Muscle of leg (tissue), 16 donors: ENCODE measurements around the gene FBXW5. TPM values are rescaled to one million over a fixed set of nuclear protein-coding genes. Genes with fewer than 3 reads are reported as not detected.

Experiments used
- DNase-seq: peaks from one replicate; pipeline ENCODE4 v3.0.0; 2013
- H3K27ac ChIP-seq: one replicate; pipeline ENCODE4 v1.5.1; 2013; ENCODE audit warnings: mild to moderate bottlenecking, low read length, control low read depth
- H3K27me3 ChIP-seq: one replicate; pipeline ENCODE4 v1.6.1; 2013; ENCODE audit warnings: low read length; ENCODE audit not compliant: control insufficient read depth, insufficient read depth
- H3K36me3 ChIP-seq: one replicate; pipeline ENCODE4 v1.6.1; 2013; ENCODE audit warnings: low read length; ENCODE audit not compliant: control insufficient read depth, insufficient read depth
- H3K4me1 ChIP-seq: one replicate; pipeline ENCODE4 v1.6.1; 2013; ENCODE audit warnings: low read length; ENCODE audit not compliant: control insufficient read depth, insufficient read depth
- H3K4me3 ChIP-seq: one replicate; pipeline ENCODE4 v1.5.1; 2013; ENCODE audit warnings: low read length, control low read depth
- H3K9me3 ChIP-seq: replicated peaks from 2 replicates; pipeline ENCODE4 v1.6.1; 2013; ENCODE audit warnings: low read depth, low read length; ENCODE audit not compliant: control insufficient read depth
- WGBS: methylation state at CpG from one replicate; pipeline ENCODE4 v1.1.5; 2013; ENCODE audit warnings: missing lambda C conversion rate; ENCODE audit not compliant: insufficient coverage; 5-methylcytosine and 5-hydroxymethylcytosine counted together
- long read RNA-seq, 11 donors: transcript quantifications; one replicate each; lab custom pipeline, GENCODE V29; 2026
- polyA plus RNA-seq, 8 donors: library from polyadenylated mRNA; unstranded; fragments of 120-200 nt; gene quantifications; one replicate each; pipeline versions ENCODE4 v1.2.1 to v1.2.3, GENCODE V29; 2013; ENCODE audit warnings: inconsistent platforms in 1 of 8, low replicate concordance in 1 of 8; ENCODE audit not compliant: insufficient read length in 8 of 8, insufficient read depth in 1 of 8
- total RNA-seq: library from RNA; stranded (reverse); fragments of 120-200 nt; gene quantifications from one replicate; pipeline ENCODE4 v1.2.4, GENCODE V29; 2013

The FBXW5 gene, protein sequence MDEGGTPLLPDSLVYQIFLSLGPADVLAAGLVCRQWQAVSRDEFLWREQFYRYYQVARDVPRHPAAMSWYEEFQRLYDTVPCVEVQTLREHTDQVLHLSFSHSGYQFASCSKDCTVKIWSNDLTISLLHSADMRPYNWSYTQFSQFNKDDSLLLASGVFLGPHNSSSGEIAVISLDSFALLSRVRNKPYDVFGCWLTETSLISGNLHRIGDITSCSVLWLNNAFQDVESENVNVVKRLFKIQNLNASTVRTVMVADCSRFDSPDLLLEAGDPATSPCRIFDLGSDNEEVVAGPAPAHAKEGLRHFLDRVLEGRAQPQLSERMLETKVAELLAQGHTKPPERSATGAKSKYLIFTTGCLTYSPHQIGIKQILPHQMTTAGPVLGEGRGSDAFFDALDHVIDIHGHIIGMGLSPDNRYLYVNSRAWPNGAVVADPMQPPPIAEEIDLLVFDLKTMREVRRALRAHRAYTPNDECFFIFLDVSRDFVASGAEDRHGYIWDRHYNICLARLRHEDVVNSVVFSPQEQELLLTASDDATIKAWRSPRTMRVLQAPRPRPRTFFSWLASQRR
- total RNA-seq (49.7 TPM), polyA plus RNA-seq (10 to 100 TPM; 39.9 to 54.8 (median 45.1) TPM)
- long read RNA-seq, donor 1, transcript FBXW5-201 (9 exons, 2,274 nt): major isoform, 5 of 6 reads
- long read RNA-seq, donor 1, partial matches to known transcripts: 0 of 6 reads
- long read RNA-seq, donor 1, other reads (novel, unspliced or antisense): 0 of 6 reads
- long read RNA-seq, donor 2, partial matches to known transcripts: 0 of 2 reads
- long read RNA-seq, donor 2, other reads (novel, unspliced or antisense): 0 of 2 reads
- long read RNA-seq, donor 3, transcript FBXW5-201 (9 exons, 2,274 nt): major isoform, 13 of 22 reads
- long read RNA-seq, donor 3, partial matches to known transcripts: 8 of 22 reads
- long read RNA-seq, donor 3, other reads (novel, unspliced or antisense): 0 of 22 reads
- long read RNA-seq, donor 4, transcript FBXW5-201 (9 exons, 2,274 nt): major isoform, 6 of 7 reads
- long read RNA-seq, donor 4, partial matches to known transcripts: 0 of 7 reads
- long read RNA-seq, donor 4, other reads (novel, unspliced or antisense): 0 of 7 reads
- long read RNA-seq, donor 5, transcript FBXW5-201 (9 exons, 2,274 nt): major isoform, 10 of 13 reads
- long read RNA-seq, donor 5, partial matches to known transcripts: 0 of 13 reads
- long read RNA-seq, donor 5, other reads (novel, unspliced or antisense): 0 of 13 reads
- long read RNA-seq, donor 6, transcript FBXW5-201 (9 exons, 2,274 nt): major isoform, 7 of 9 reads
- long read RNA-seq, donor 6, partial matches to known transcripts: 0 of 9 reads
- long read RNA-seq, donor 6, other reads (novel, unspliced or antisense): 0 of 9 reads
- long read RNA-seq, donor 7, transcript FBXW5-201 (9 exons, 2,274 nt): major isoform, 7 of 8 reads
- long read RNA-seq, donor 7, partial matches to known transcripts: 0 of 8 reads
- long read RNA-seq, donor 7, other reads (novel, unspliced or antisense): 0 of 8 reads
- long read RNA-seq, donor 8, partial matches to known transcripts: 0 of 3 reads
- long read RNA-seq, donor 8, other reads (novel, unspliced or antisense): 0 of 3 reads
- long read RNA-seq, donor 9, partial matches to known transcripts: 0 of 4 reads
- long read RNA-seq, donor 9, other reads (novel, unspliced or antisense): 0 of 4 reads
- long read RNA-seq, donor 10, transcript FBXW5-201 (9 exons, 2,274 nt): major isoform, 8 of 9 reads
- long read RNA-seq, donor 10, partial matches to known transcripts: 0 of 9 reads
- long read RNA-seq, donor 10, other reads (novel, unspliced or antisense): 0 of 9 reads
- long read RNA-seq, donor 11, transcript FBXW5-201 (9 exons, 2,274 nt): major isoform, 7 of 7 reads
- long read RNA-seq, donor 11, partial matches to known transcripts: 0 of 7 reads
- long read RNA-seq, donor 11, other reads (novel, unspliced or antisense): 0 of 7 reads

DNA sequence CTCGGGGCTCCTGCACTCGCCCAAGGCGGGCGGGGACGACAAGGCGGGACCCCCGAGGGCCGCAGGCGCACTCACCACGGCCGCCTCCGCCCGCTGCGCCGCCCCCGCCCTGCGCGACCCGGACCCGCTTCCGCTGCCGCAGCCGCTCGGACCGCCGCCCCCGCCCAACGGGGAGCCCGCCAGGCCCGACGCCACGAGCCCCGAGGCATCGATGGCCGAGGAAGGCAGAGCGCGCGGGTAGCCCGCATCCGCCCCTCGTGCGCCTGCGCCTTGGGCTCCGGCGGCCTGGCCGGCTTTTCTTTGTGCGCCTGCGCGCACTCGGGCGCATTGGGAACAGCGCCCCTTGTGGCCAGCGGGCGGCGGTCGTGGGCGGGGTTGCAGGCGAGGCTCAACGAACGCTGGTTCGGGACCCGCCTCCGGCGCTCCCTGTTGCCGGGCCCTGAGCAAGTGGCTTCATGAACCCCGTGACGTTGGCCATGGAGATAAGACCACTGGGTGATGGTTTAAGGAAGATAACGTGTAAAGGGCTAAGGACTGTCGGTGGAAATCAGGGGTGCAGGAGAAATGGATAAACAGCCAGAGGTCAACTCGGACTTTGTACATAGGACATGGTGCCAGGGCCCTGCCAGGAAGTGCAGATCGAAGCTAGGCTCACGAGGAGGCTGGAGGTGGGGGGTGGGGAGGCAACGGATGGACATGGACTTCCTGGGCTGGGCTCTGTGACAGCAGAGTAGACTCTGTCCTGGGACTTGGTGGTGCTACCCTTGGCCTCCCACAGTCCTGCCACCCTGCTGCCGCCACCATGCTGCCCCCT is at the start of gene FBXW5, which contains the start of gene C8G:
Gene FBXW5 (minus strand): TSS at position 220 of the 814 bp plus-strand sequence. CDS start 655 bp downstream, outside the sequence.
Gene C8G (plus strand): TSS at position 725 of the 814 bp plus-strand sequence. CDS start 78 bp downstream, at position 803.
- no peaks in the 10 kb centered on the region for H3K27me3 ChIP-seq
- H3K4me3 ChIP-seq: peak within 1 kb of the TSS; percentile 84
- H3K27ac ChIP-seq: peak within 1 kb of the TSS; percentile 59
- DNase-seq: peak; percentile 98
- H3K9me3 ChIP-seq: no peaks in the 10 kb centered on the region
- H3K36me3 ChIP-seq: peaks cover 35% of the 10 kb centered on the region
- 3% methylated on average over 73 of the region's 74 CpGs for WGBS
- peaks cover 53% of the 10 kb centered on the region for H3K4me1 ChIP-seq

DNA sequence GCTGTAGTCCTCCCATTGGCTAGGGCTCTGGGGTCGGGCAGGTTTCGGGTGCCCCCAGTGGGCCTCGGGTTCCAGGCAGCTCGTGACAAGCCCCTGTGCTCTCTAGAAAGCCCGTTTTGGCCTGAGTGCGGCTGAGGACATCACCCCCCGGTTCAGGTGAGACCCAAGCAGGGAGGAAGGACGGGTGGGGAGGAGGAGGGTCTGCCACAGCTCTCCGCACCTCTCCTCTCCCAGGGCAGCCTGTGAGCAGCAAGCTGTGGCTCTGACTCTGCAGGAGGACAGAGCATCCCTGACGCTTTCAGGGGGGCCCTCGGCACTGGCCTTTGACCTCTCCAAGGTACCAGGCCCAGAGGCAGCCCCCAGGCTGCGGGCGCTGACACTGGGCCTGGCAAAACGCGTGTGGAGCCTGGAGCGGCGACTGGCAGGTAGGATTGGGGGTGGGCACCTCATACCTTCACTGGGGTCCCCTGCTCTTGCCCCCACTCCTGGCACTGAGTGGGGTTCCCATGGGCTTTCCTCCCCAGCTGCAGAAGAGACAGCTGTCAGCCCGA is 48.4 kb upstream of the FBXW5 start:
- peaks cover 55% of the 10 kb centered on the region for H3K27me3 ChIP-seq
- H3K9me3 ChIP-seq: no peaks in the 10 kb centered on the region
- H3K27ac ChIP-seq: peak overlapping the region; percentile 62
- peaks cover 11% of the 10 kb centered on the region for H3K36me3 ChIP-seq
- no peak for DNase-seq
- H3K4me3 ChIP-seq: peak overlapping the region; percentile 78
- peaks cover 34% of the 10 kb centered on the region for H3K4me1 ChIP-seq
- 40% methylated on average over 11 of the region's 18 CpGs for WGBS

DNA sequence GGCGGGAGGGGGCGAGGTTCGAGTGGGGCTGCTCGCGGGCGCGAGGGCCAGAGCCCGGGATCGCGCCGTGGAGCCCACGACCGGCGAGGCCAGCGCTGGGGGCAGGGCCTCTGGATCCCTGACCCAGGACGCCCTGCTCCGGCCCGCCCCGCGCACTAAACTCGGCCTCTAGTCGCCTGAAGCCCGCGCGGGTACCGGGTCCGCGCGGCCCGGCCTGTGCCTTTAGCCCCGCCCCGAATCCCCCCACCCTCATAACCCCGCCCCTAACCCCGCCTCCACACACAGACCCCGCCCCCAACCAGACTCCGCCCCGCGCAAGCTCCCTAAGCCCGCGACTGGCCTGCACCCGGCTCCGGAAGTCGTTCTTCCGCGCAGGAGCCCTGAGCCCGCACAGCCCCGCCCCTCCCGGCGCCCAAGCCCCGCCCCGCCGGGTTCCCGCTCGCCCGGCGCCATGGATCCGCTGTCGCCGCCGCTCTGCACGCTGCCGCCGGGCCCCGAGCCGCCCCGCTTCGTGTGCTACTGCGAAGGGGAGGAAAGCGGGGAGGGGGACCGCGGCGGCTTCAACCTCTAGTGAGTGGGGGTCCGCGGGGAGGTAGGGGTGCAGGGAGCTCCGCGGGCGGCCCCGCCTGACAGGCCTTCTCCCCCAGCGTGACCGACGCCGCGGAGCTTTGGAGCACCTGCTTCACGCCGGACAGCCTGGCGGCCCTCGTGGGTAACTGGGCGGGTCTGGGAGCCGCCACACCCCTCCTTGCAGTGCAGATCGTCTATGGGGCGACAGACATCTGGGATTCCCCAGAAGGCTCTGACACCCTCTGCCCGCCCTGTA is 47.7 kb upstream of the FBXW5 start, which contains the start of gene PAXX:
Gene PAXX (plus strand): TSS at position 430 of the 826 bp plus-strand sequence. CDS start 22 bp downstream, at position 452.
- WGBS: 1% methylated on average over 68 of the region's 92 CpGs
- peak; percentile 95 for DNase-seq
- Histone ChIP-seq H3K27me3 (peaks cover 55% of the 10 kb centered on the region), H3K36me3 (peaks cover 11% of the 10 kb centered on the region), H3K4me3 (peak within 1 kb of the TSS; percentile 78), H3K4me1 (peaks cover 34% of the 10 kb centered on the region), H3K27ac (peak within 1 kb of the TSS; percentile 62), H3K9me3 (no peaks in the 10 kb centered on the region)

DNA sequence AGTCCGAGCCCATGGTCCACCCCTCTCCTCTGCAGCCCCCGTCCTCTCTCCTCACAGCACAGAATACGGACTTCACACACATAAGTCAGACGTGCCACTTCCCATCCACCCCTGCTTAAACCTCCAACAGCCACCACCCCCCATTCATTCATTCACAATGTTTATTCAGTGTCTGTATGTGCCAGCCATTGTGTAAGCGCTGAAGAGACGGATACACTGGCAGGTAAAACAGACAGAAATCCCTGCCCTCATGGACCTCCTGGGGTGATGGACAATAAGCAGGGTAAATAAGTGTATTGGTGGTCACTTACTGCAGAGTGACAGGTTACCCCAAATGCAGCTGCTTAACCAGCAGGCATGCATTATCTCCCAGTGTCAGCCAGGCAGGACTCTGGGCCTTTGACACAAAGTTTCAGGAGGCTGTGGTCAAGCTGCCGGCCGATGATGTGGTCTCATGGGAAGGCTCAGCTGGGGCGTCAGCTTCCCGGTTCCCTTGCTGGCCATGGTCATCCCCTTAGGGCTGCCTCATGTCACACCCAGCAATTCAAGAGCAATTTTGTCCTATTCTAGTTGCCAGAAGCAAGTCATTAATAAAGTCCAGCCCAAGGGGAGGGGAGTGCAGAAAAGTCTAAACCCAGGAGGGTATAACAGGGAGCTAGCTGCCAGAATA is 45.8 kb upstream of the FBXW5 start:
- Histone ChIP-seq H3K4me3 (no peak overlapping the region), H3K27me3 (peaks cover 55% of the 10 kb centered on the region), H3K4me1 (peaks cover 20% of the 10 kb centered on the region), H3K27ac (no peak overlapping the region), H3K36me3 (peaks cover 11% of the 10 kb centered on the region), H3K9me3 (no peaks in the 10 kb centered on the region)
- DNase-seq: no peak
- 71% methylated on average over 9 of the region's 10 CpGs for WGBS

DNA sequence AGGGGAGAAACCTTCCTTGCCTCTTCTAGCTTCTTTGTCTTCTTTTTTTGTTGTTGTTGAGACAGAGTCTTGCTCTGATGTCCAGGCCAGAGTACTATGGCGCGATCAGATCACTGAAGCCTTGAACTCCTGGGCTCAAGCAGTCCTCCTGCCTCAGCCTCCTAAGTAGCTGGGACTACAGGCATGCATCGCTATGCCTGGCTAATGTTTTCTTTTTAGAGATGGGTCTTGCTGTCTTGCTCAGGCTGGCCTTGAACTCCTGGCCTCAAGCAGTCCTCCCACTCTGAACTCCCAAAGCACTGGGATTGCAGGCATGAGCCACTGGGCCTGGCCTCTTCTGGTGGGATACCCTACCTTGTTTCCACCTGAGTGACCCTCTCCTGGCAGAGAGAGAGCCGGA is 44.3 kb upstream of the FBXW5 start:
- no peak for DNase-seq
- Histone ChIP-seq H3K27me3 (peaks cover 57% of the 10 kb centered on the region), H3K27ac (no peak overlapping the region), H3K9me3 (no peaks in the 10 kb centered on the region), H3K36me3 (peaks cover 7% of the 10 kb centered on the region), H3K4me1 (peaks cover 22% of the 10 kb centered on the region), H3K4me3 (no peak overlapping the region)
- WGBS: 100% methylated on average over 1 of the region's 4 CpGs

DNA sequence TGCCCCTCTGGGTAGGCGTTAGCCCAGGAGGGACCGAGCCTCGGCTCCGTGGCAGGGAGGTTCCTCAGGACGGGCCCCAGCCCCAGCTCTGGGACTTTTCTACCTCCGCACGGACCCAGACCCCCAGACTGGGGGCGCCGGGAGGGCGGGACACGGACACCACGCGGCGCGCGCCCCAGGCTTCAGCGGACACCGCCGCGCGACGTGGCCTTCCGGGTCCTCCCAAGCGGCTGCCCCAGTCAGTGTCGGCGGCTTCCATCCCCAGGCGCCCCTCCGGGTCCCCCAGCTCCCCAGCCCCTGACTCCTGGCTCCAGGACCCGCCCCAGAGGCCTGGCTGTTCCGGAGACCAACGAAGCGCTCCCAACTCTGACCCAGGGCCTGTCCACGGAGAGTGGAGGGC is 41.3 kb upstream of the FBXW5 start:
- Histone ChIP-seq H3K36me3 (no peaks in the 10 kb centered on the region), H3K27me3 (peaks cover 65% of the 10 kb centered on the region), H3K4me3 (no peak overlapping the region), H3K9me3 (no peaks in the 10 kb centered on the region), H3K4me1 (peaks cover 9% of the 10 kb centered on the region), H3K27ac (no peak overlapping the region)
- WGBS: 11% methylated on average over 33 of the region's 33 CpGs
- no peak for DNase-seq

DNA sequence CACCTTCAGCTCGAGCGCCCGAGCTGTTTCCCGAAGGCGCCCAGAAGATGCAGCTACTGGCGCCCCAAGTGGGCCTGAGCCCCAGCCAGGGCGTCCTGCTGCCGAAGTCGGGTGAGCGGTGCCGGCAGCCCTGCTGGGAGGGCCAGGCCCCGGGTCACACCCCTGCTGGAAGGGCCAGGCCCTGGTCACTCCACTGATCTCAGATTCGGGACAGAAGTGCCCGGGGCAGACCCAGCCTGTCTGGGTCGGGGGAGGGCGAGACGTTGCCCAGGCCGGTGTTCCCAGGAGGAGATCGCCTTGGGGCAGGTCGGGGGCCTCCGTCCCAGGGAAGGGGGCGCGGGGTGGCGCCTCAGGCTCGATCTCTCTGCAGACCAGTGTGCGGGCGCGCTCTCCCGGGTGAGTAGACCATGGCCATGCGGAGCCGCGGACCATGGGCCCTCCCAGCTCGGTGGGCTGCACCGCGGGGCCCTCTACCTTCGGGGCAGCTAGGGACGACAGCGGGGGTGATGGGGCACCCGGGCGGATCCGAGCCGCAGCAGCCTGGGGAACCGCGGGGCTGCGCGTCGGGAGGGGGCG is 40.6 kb upstream of the FBXW5 start:
- Histone ChIP-seq H3K4me1 (peaks cover 9% of the 10 kb centered on the region), H3K9me3 (no peaks in the 10 kb centered on the region), H3K4me3 (no peak overlapping the region), H3K27ac (no peak overlapping the region), H3K27me3 (peaks cover 64% of the 10 kb centered on the region), H3K36me3 (no peaks in the 10 kb centered on the region)
- DNase-seq: no peak
- 5% methylated on average over 48 of the region's 48 CpGs for whole genome bisulfite sequencing
